ENCODE data around the gene EME2.

EME2 gene

GRCh38 chr16:1770328-1771187, 2.1 kb upstream of the EME2 start:
- H3K4me3 ChIP-seq (ENCODE audit: low read length), result peak overlapping the region; percentile 71
- no peak for TF ChIP-seq CTCF (IDR thresholded peaks at IDR 0.05; ENCODE audit: insufficient read depth, low read depth, low read length, missing control alignments)
- DNase-seq (ENCODE audit: low read depth), result peak; percentile 81

- H3K4me3 ChIP-seq (ENCODE audit: low read length), result peak within 1 kb of the TSS; percentile 71
- peak; percentile 73 for DNase-seq (ENCODE audit: low read depth)
- no peak for TF ChIP-seq CTCF (IDR thresholded peaks at IDR 0.05; ENCODE audit: insufficient read depth, low read depth, low read length, missing control alignments)
Observed at GRCh38 chr16:1771188-1771863, 1.3 kb upstream of the EME2 start, which contains the start of gene NME3. TSS of gene NME3 (minus strand) at chr16:1771543. CDS start at chr16:1771534, 9 bp downstream.

- TF ChIP-seq CTCF (IDR thresholded peaks at IDR 0.05; ENCODE audit: insufficient read depth, low read depth, low read length, missing control alignments), result no peak
- peak overlapping the region; percentile 71 for H3K4me3 ChIP-seq (ENCODE audit: low read length)
- DNase-seq (ENCODE audit: low read depth), result no peak
Observed at GRCh38 chr16:1771864-1772361, 697 bp upstream of the EME2 start.

DNA sequence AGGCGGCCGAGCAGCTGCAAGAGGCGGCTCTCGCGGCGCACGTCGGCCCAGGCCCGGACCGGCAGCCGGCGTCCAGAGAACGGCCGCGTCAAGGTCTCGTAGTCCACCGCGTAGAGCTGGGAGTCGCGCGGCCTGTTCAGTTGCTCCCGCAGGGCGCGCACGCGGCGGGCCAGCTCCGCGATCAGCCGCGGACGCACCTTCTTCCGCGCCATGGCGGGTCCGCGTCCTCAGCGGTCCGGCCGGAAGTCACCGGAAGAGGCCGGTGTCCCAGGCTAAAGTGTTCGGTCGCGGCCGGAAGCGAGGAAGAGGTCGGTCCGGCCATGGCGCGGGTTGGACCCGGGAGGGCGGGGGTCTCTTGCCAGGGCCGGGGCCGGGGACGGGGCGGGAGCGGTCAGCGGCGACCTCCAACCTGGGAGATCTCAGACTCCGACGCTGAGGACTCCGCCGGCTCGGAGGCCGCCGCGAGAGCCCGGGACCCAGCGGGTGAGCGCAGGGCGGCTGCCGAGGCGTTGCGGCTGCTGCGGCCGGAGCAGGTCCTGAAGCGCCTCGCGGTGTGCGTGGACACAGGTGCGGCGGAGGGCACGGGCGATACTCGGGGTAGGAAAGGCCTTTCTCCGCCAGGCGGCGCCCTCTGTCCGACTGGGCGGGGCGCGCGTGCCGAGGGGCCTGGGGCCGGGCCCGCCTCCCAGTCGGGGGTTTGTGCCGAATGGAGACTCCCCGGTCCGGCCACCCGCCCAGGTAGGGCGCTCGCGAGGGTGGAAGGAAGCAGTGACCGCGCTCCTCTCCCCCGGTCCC, 495 bp downstream of the EME2 start, which contains the start of gene MRPS34:
MRPS34 (minus strand) TSS at position 227 of the 795 bp plus-strand sequence; CDS start at position 212, 15 bp downstream.
- peak; percentile 89 for DNase-seq (ENCODE audit: low read depth)
- peak; percentile 49 for TF ChIP-seq CTCF (IDR thresholded peaks at IDR 0.05; ENCODE audit: insufficient read depth, low read depth, low read length, missing control alignments)
- peak within 1 kb of the TSS; percentile 71 for H3K4me3 ChIP-seq (ENCODE audit: low read length)

- H3K4me3 ChIP-seq (ENCODE audit: low read length), result peak overlapping the region; percentile 71
- no peak for TF ChIP-seq CTCF (IDR thresholded peaks at IDR 0.05; ENCODE audit: insufficient read depth, low read depth, low read length, missing control alignments)
- peak; percentile 30 for DNase-seq (ENCODE audit: low read depth)
Observed at GRCh38 chr16:1773703-1774447, 1.3 kb downstream of the EME2 start.

- TF ChIP-seq CTCF (IDR thresholded peaks at IDR 0.05; ENCODE audit: insufficient read depth, low read depth, low read length, missing control alignments), result no peak
- peak overlapping the region; percentile 71 for H3K4me3 ChIP-seq (ENCODE audit: low read length)
Observed at GRCh38 chr16:1774448-1774780, 1.8 kb downstream of the EME2 start.

More at GRCh38 chr16:1774448-1774780, 1.8 kb downstream of the EME2 start:
- no peak for DNase-seq (ENCODE audit: low read depth)
